Kidney (tissue), 14 donors: ENCODE measurements around the gene TFB1M. TPM values are rescaled to one million over a fixed set of nuclear protein-coding genes. Genes with fewer than 3 reads are reported as not detected.
"Not testable (repeated sequence)": the region's sequence is repeated elsewhere in the genome, so short reads cannot be mapped to it uniquely, and the experiment has no call there.

Experiments
- DNase-seq, 5 donors: peaks; one replicate each; pipeline ENCODE4 v3.0.0-alpha.2; 2013 to 2020
- FAIRE-seq: peaks from 2 replicates; lab custom pipeline; 2012; peaks lifted over from hg19 to GRCh38; lab: Jason Lieb, UNC
- H3K27ac ChIP-seq, 2 donors: one replicate each; pipeline ENCODE4 v1.7.0; 2013; ENCODE audit warnings: low read depth in 2 of 2, low read length in 2 of 2, inconsistent platforms in 1 of 2
- H3K27me3 ChIP-seq: one replicate; pipeline ENCODE4 v1.7.1; 2013; ENCODE audit warnings: low read length, inconsistent platforms; ENCODE audit not compliant: control insufficient read depth, insufficient read depth
- H3K36me3 ChIP-seq, 3 donors: one replicate each; pipeline versions ENCODE4 v1.7.0 to v1.7.1; 2013; ENCODE audit warnings: low read length in 3 of 3, control low read depth in 1 of 3, inconsistent platforms in 1 of 3; ENCODE audit not compliant: insufficient read depth in 3 of 3, control insufficient read depth in 2 of 3
- H3K4me1 ChIP-seq, 3 donors: one replicate each; pipeline versions ENCODE4 v1.7.0 to v1.7.1; 2013; ENCODE audit warnings: low read length in 3 of 3, inconsistent platforms in 1 of 3, low read depth in 1 of 3; ENCODE audit not compliant: control insufficient read depth in 2 of 3, insufficient read depth in 2 of 3
- H3K4me3 ChIP-seq, 3 donors: one replicate each; pipeline versions ENCODE4 v1.7.0 to v1.8.1; 2013; ENCODE audit warnings: low read length in 3 of 3, control low read depth in 1 of 3, inconsistent platforms in 1 of 3
- H3K9ac ChIP-seq, 3 donors: one replicate each; pipeline versions ENCODE4 v1.7.0 to v1.7.1; 2013; ENCODE audit warnings: low read length in 3 of 3, control low read depth in 1 of 3, inconsistent platforms in 1 of 3
- H3K9me3 ChIP-seq, 3 donors: one replicate each; pipeline versions ENCODE4 v1.7.0 to v1.7.1; 2013; ENCODE audit warnings: low read length in 3 of 3, control low read depth in 1 of 3, inconsistent platforms in 1 of 3; ENCODE audit not compliant: control insufficient read depth in 2 of 3, insufficient read depth in 1 of 3
- intact Hi-C: fragments of 100-400 bp; cut with DNase I; formaldehyde crosslinking; loops from one replicate; pipeline ENCODE4 v1.11.1; 2022
- polyA plus RNA-seq: library from polyadenylated mRNA; stranded (reverse); fragments of 350-450 nt; fragmentation: Illumina TruSeq; extraction: RNeasy Lipid Tissue Mini Kit (QIAGEN cat#74804); gene quantifications from one replicate; pipeline ENCODE4 v1.2.3, GENCODE V29; 2014; ENCODE audit warnings: low read depth, low replicate concordance; ENCODE audit not compliant: insufficient read depth
- total RNA-seq: library from RNA; stranded (reverse); fragmentation: NEBNext Ultra II Directional; extraction: Animal tissue kit (Norgen Biotek cat#: 25700); gene quantifications from one replicate; pipeline ENCODE4 v1.2.1, GENCODE V29; 2021
- TF ChIP-seq, protein P1 (sequence below): IDR thresholded peaks from 3 replicates; pipeline ENCODE4 v1.5.1; 2012; ENCODE audit warnings: mild to moderate bottlenecking, moderate library complexity, borderline replicate concordance; ENCODE audit not compliant: insufficient read depth; ENCODE audit errors: extremely low read depth
- donor health status: control.
- donor health status: control.
- donor health status: control.
- donor health status: control.
- donor health status: control.
- donor health status: DM: yes; HTN: yes; CAD: no.
- donor health status: Normal renal cell carcinoma (clear cell type).

The TFB1M gene
- total and polyA plus RNA-seq, 2 donors from 2014 or later = 16.3 to 28.1 TPM

DNA sequence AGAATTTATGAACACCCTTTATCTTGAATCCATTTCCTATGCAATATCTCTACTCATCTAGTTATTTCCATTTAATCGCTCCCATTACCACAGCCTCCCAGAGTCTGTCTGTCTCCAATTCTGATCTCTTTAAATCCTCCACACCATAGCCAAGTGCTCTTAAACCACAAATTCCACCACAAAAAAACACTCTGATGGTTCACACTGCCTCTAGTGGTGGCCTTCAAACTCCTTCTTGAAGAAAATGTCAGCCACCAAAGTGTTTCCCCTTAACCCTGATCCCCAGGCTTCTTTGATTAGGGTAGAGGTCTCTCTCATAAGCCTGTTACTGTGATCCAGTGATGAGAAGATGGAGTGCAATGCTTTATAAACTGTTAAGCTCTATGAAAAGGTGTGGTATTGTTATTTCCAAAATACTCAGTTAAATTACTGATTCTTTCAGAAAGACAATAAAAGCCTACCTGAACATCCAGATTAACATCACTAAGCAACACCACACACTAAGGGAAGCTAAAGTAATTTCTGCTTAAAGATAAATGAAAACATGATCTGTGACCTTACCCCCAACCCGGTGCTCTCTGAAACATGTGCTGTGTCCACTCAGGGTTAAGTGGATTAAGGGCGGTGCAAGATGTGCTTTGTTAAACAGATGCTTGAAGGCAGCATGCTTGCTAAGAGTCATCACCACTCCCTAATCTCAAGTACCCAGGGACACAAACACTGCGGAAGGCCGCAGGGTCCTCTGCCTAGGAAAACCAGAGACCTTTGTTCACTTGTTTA lies 46.0 kb downstream of the TFB1M start:
- H3K36me3 ChIP-seq, H3K27me3 ChIP-seq, H3K27ac ChIP-seq, H3K9ac ChIP-seq, H3K9me3 ChIP-seq, FAIRE-seq, intact Hi-C loops, H3K4me3 ChIP-seq, H3K4me1 ChIP-seq: not testable (repeated sequence)
- TF ChIP-seq, protein P1, sequence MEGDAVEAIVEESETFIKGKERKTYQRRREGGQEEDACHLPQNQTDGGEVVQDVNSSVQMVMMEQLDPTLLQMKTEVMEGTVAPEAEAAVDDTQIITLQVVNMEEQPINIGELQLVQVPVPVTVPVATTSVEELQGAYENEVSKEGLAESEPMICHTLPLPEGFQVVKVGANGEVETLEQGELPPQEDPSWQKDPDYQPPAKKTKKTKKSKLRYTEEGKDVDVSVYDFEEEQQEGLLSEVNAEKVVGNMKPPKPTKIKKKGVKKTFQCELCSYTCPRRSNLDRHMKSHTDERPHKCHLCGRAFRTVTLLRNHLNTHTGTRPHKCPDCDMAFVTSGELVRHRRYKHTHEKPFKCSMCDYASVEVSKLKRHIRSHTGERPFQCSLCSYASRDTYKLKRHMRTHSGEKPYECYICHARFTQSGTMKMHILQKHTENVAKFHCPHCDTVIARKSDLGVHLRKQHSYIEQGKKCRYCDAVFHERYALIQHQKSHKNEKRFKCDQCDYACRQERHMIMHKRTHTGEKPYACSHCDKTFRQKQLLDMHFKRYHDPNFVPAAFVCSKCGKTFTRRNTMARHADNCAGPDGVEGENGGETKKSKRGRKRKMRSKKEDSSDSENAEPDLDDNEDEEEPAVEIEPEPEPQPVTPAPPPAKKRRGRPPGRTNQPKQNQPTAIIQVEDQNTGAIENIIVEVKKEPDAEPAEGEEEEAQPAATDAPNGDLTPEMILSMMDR = peak; percentile 7
- DNase-seq = peak in 1 of 5 donors; percentile 19

DNA sequence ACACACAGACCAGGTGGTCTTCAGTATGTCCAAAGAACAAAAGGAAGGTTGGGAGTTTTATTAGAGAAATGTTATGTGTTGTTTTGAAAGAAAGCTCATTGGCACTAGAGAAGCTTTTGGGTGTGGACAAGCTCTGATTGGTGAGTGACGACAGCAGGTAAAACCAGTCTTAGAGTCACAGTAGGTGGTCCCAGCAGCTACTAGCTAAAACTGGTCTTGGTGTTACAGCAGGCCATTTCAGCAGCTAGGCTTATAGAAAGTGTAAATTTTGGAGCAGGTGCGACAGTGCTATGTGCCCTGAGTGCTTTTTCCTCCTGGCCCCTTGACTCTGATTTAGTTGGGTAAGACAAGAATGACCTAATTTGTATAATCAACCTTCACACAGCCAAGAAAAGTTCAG lies 46.9 kb downstream of the TFB1M start:
- TF ChIP-seq, protein P1 = no peak
- Histone ChIP-seq H3K9ac (no peak overlapping the region), H3K27me3 (no peaks in the 10 kb centered on the region), H3K27ac (no peak overlapping the region), H3K9me3 (no peaks in the 10 kb centered on the region), H3K4me1 (no peaks in the 10 kb centered on the region), H3K36me3 (no peaks in the 10 kb centered on the region), H3K4me3 (no peak overlapping the region)
- FAIRE-seq (no peak), DNase-seq (no peak)
- intact Hi-C loops = no loop called here

DNA sequence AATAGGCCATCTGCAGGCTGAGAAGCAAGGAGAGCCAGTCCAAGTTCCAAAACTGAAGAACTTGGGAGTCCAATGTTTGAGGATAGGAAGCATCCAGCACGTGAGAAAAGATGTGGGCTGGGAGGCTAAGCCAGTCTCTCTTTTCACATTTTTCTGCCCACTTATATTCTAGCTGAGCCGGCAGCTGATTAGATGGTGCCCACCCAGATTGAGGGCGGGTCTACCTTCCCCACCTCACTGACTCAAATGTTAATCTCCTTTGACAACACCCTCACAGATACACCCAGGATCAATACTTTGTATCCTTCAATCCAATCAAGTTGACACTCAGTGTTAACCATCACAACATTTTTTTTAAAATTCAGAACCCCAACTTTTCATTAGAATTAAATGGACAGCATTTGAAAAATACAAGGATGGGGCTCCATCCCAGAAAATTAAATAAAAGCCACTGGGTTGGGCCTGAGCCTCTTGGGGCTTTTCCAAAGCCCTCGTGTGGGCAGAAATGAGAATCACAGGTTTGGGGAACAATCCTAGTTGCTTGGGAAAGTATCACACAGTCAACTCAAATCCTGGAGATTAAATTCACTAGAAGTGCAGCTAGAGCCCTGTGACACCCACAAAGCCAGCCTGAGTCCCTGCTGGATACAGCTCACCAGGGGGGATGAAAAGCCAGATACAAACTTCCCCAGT lies 48.3 kb downstream of the TFB1M start:
- FAIRE-seq (no peak), DNase-seq (no peak)
- no peaks in the 10 kb centered on the region for H3K4me1 ChIP-seq
- no peak overlapping the region for H3K9ac ChIP-seq
- H3K27me3 ChIP-seq = no peaks in the 10 kb centered on the region
- TF ChIP-seq, protein P1 = no peak
- intact Hi-C loops = no loop called here
- H3K9me3 ChIP-seq = no peaks in the 10 kb centered on the region
- no peak overlapping the region for H3K27ac ChIP-seq
- no peak overlapping the region for H3K4me3 ChIP-seq
- no peaks in the 10 kb centered on the region for H3K36me3 ChIP-seq
